VCaP (cell line): ENCODE results near the gene ACTN4.
"Not testable (repeated sequence)": the region's sequence is repeated elsewhere in the genome, so short reads cannot be mapped to it uniquely, and the experiment has no call there.

ENCODE experiments used
- H3K27ac ChIP-seq: fragments of 450-650 bp; 2 replicates; pipeline ENCODE4 v1.5.1; 2017
- CTCF ChIP-seq: fragments of 450-650 bp; conservative IDR thresholded peaks from 2 replicates; pipeline ENCODE4 v1.5.1; 2017; ENCODE audit warnings: mild to moderate bottlenecking, moderate library complexity

The ACTN4 gene

DNA sequence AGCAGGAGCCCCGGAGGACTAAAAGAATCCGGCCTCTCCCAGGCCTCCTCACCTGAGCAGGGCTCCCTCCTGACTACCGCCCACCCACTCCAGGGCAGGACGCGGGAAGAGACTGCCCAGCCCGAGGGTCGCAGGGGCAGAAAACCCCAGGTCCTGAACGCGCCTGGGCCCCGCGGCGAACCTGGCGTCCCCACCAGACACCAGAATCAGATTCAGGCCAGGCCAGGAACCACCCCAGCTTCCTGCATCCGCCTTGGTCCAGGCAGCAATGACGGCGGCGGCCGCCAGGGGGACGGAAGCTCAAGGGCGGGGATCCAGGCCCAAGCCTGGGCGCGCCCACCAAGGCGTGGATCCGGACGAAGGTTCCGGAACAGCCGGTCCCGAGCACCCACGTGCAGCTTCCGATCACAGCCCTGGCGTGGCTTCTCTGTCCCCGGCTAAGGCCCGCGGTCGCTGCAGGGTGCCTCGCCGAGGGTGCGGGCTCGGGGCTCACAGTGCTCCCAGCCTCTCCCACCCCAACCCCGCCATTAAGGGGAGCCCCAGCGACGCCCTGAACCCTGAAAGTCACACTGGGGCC, 122.3 kb downstream of the ACTN4 start:
- no peak for TF ChIP-seq CTCF
- no peak overlapping the region for H3K27ac ChIP-seq

DNA sequence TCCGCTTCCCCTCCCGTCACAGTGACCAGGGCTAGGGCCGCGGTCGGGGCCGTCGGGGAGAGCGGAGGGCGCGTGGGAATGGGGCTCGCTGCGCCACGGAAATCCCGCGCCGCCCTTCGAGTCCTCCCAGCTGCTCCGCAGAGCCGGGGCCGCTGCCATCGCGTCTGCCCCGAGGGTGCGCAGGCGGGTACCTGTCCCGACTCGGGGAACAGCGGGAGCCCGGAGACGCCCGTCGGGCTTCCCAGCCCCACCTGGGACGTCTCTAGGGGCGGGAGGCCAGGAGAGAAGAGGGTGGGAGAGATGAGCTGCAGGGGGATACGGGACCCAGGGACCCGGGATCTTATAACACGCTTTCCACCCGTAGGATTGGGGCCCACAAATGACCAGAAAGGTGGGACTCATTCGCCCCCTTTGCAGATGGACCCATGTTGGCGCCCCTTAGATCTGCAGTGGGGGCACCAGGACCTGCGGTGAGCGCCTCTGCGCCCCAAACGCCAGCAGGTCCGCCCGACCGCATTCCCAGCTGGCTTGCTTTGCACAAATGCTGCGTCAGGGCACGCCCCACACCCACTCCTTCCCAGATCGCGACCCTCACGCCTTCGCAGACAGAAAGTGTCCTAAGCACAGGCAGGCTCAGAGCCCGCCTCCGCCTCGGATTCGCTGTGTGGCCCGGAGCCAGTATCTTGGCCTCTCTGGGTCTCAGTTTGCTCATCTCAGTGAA, 122.9 kb downstream of the ACTN4 start:
- not testable (repeated sequence) for H3K27ac ChIP-seq

GRCh38 chr19:38770949-38771275, 123.5 kb downstream of the ACTN4 start:
- H3K27ac ChIP-seq: not testable (repeated sequence)

DNA sequence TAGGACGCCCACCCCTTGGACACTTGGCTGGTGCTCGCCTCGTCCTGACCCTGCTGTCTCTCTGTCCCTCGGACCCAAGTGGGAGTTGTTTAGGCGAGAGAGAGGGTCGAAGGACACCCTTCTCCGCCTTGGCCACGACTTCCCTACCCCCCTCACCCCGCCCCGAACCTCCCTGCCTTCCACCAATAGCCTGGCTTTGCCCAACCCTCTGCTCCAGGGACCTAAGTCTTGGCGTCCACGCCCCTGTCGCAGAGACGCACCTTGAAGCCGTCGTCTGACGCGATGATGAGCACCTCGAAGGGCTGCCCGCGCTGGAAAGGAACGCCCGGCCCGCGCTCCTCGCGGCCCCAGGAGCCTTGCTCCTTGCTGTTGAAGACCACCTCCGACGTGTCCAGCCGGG, 124.1 kb downstream of the ACTN4 start:
- not testable (repeated sequence) for H3K27ac ChIP-seq

DNA sequence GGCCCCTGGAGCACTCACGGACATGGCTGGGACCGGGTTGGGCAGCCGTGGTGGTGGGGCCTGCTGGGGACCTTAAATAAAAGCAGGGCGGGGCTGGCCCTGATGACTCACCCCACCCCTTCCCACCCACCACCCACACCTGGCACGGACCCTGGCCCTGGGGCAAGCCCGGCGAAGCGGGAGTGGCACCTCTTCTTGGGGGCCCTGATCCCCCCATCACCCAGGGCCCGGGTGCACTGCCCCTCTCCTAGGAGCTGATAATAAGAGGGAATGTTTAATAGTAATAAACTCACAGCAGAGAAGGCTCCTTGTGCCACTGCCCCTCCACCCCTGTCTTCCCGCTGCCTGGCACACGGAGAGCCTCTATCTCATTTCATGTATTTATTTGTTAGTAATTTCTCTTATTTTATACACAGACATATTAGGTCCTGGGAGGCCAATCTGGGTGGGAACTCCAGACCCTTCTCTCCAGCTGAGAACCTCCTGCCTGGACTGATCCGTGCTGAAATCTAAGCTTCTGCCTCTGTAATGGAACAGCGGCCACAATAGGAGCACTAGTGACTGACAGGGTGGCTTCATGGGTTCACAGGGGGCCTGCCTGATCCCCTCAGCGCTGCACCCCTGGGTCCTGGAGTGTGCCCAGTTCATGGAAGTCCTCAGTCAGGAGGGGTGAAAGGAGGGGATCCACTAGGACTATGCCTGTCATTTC, 126.2 kb downstream of the ACTN4 start, which contains the start of gene LGALS7:
Gene LGALS7 (minus strand): TSS at position 49 of the 709 bp plus-strand sequence. CDS start 25 bp downstream, at position 24.
- H3K27ac ChIP-seq: no peak within 1 kb of the TSS
- TF ChIP-seq CTCF: no peak

- H3K27ac ChIP-seq: no peak overlapping the region
- no peak for TF ChIP-seq CTCF
These were observed 126.9 kb downstream of the ACTN4 start for GRCh38 chr19:38774181-38774950.

DNA sequence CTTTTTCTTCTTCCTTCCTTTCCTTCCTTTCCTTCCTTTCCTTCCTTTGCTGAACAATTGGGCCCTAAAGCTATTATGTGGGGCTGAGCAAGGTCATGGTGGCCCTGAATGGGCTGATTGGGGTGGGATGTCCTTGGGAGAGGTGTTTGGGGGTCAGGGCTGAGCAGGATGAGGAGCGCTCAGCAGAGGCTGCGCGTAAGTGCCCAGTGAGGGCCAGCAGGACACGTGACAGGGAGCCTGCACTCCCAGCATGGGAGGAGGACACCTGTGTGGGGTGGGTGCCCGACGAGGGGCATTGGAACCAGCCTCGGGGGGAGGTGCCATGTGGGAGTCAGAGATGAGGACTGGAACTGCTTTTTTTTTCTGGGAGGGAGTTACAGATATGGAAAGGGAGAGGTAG, 131.3 kb downstream of the ACTN4 start:
- TF ChIP-seq CTCF: no peak

GRCh38 chr19:38780443-38780842, 133.0 kb downstream of the ACTN4 start:
- TF ChIP-seq CTCF: no peak
- no peak overlapping the region for H3K27ac ChIP-seq

More for the DNA sequence above, 131.3 kb downstream of the ACTN4 start:
- H3K27ac ChIP-seq: no peak overlapping the region
